ENCODE measurements around the gene NPNT.

The NPNT gene

DNA sequence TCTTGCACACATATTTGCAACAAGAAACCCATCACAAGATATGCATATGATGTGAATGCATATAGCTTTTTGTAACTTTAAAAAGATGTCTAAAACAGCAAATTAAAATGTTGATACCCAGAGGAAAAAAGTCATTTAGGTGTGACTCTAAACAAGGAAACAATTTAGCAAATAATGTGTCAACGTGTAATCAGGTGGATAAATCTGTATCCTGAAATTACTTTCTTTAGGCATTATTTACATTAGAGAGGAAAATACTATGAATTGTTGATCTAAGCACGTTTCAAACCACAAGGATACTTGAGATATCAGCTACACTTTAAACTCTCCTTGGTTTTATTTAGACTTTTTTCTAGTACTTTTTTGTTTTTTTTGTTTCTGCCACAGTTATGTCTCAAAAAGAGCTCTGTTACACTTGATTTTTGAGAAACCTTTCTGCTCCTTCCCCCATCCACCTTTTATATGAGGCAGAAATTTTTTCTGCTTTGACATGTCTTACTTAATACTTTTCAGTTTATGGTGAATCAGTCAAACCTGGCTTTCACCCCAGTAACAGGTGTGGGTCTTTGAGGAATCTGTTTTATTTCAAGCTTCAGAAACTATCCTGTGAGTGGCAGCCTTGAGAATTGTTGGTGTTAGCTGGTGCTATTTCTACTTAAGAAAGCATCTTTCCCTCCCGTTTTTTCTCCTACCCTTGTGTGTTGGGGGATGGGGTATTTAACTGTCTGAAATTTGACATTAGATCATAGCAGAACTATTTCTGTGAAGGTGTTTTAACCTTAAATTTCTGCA lies 1.9 kb downstream of the NPNT start:
- peaks cover 12% of the 10 kb centered on the region for H3K4me1 Mint-ChIP-seq

DNA sequence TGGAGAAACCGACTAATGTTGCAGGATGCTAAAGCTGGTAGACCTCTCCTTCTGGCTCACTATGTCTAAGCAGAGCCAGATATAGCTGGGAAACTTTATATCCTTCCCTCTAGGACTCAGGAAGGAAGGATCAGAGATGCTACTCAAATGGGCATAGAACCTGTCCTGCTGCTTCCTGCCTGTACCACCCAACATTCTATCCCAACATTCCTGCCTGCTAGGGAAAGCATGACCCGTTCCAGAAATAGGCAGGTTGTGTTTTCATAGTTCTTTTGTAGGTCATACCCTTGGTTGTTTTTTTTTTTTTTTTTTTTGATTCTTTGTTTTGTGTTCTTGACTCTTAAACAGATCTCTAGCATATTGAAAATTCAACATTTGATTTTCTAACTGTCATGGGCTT lies 5.3 kb downstream of the NPNT start:
- ATAC-seq (no peak), DNase-seq (no peak)
- Mint-ChIP-seq H3K4me1 (peaks cover 12% of the 10 kb centered on the region), H3K27ac (peak overlapping the region in 1 of 2 donors; percentile 41), H3K4me3 (no peak overlapping the region), H3K9me3 (no peaks in the 10 kb centered on the region), H3K27me3 (peaks cover 62% of the 10 kb centered on the region)

More for the DNA sequence above, 1.9 kb downstream of the NPNT start:
- DNase-seq (no peak), ATAC-seq (no peak)
- H3K27ac Mint-ChIP-seq: no peak overlapping the region
- H3K4me3 Mint-ChIP-seq: peak overlapping the region in 1 of 2 donors; percentile 74
- H3K27me3 Mint-ChIP-seq: peaks cover 80% of the 10 kb centered on the region
- H3K9me3 Mint-ChIP-seq: no peaks in the 10 kb centered on the region

DNA sequence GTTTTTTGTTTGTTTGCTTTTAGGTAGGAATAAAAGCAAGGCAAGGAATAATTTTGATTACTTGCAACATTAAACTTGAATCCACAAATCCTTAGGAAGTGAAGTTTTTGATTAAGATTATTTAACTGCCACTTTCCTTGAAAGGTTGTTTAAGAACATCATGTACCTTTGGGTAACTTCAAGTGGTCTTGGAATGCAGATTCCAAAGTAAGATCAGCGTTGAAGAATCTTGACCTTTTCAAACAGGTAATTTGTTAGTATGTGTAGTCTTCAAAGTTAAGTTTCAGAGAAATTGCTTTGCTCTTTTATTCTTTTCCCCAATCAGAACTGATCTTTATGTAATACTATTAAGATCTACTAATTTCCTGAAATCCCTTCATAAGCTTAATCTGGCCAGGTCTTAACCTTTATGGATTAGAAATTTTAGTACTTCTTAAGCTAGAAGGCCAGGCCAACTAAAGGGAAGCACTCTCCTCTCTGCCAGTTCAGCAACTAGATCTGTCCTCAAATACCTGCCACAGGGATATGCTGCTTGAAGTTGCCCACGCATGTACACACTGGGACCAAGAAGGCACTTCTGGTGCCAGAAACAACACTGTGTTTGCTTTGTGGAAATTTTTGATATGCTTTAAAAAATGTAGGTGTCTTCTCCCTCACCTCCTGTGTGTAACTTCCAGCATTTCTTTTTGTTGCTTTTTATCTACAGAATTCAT lies 7.4 kb downstream of the NPNT start:
- ATAC-seq: no peak
- H3K27ac Mint-ChIP-seq: peak overlapping the region in 1 of 2 donors; percentile 49
- no peak overlapping the region for H3K4me3 Mint-ChIP-seq
- no peak for DNase-seq
- no peaks in the 10 kb centered on the region for H3K4me1 Mint-ChIP-seq
- H3K27me3 Mint-ChIP-seq: peaks cover 49% of the 10 kb centered on the region
- no peaks in the 10 kb centered on the region for H3K9me3 Mint-ChIP-seq

DNA sequence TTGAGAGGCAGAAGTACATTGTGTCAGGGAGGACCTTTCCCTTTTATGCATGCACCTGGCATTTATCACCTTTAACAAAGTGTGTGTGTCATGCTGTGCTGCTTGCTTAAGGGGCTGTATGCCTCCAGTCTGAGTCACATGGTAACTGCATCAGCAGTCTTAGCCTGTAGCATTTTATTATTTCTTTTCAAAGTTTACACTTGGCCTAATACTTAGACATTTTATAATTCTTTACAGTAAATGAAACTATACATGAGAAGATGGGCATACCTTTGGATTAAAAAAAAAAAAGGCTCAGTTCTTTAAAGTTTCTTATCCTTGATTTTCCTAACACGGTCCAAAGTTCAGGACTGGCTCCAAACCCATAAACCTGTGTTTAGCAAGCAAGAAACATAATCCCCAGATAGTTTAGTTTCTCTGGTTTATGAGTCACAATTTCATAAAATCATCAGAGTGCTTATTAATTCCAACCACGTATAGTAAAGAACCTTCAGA lies 14.6 kb downstream of the NPNT start:
- no peak for DNase-seq
- no peak overlapping the region for H3K4me3 Mint-ChIP-seq
- no peaks in the 10 kb centered on the region for H3K9me3 Mint-ChIP-seq
- H3K27me3 Mint-ChIP-seq: peaks cover 9% of the 10 kb centered on the region
- H3K27ac Mint-ChIP-seq: no peak overlapping the region
- ATAC-seq: no peak
- H3K4me1 Mint-ChIP-seq: no peaks in the 10 kb centered on the region

DNA sequence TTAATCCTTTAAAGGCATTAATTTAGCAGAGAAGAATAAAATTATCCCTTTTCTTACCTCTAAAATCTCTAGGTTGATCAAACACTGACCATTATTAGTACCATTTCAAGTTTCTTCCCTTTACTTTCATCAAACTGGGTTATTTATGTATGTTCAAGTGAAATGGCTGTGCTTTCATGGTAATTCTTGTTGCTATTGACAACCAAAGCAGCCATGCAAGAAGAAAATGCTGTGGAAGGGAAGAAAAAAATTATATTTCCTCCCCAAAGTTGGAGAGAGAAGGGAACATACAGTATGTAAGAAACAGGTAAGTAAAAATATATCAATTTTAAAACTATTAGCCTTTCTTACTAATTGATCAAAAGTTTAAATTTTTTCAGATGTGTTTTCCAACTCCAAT lies 16.2 kb downstream of the NPNT start:
- H3K9me3 Mint-ChIP-seq: no peaks in the 10 kb centered on the region
- H3K4me3 Mint-ChIP-seq: no peak overlapping the region
- peaks cover 5% of the 10 kb centered on the region for H3K27me3 Mint-ChIP-seq
- ATAC-seq (no peak), DNase-seq (no peak)
- H3K4me1 Mint-ChIP-seq: no peaks in the 10 kb centered on the region
- no peak overlapping the region for H3K27ac Mint-ChIP-seq

DNA sequence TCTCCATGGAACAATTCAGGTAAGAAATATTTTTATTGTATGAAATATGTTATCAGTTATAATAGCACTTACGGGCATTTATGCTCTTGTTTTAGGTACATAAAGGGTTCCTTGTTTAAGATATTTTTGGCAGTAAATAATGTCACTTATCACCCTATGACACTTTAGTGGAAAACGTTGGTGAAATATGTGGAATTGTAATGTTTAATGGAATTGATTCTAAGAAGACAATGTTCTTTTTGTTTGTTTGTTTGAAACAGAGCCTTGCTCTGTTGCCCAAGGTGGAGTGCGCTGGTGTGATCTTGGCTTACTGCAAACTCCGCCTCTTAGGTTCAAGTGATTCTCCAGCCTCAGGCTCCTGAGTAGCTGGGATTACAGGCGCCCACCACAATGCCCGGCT lies 17.4 kb downstream of the NPNT start:
- H3K4me1 Mint-ChIP-seq: no peaks in the 10 kb centered on the region
- ATAC-seq (no peak), DNase-seq (no peak)
- no peaks in the 10 kb centered on the region for H3K9me3 Mint-ChIP-seq
- no peak overlapping the region for H3K27ac Mint-ChIP-seq
- no peaks in the 10 kb centered on the region for H3K27me3 Mint-ChIP-seq
- no peak overlapping the region for H3K4me3 Mint-ChIP-seq

DNA sequence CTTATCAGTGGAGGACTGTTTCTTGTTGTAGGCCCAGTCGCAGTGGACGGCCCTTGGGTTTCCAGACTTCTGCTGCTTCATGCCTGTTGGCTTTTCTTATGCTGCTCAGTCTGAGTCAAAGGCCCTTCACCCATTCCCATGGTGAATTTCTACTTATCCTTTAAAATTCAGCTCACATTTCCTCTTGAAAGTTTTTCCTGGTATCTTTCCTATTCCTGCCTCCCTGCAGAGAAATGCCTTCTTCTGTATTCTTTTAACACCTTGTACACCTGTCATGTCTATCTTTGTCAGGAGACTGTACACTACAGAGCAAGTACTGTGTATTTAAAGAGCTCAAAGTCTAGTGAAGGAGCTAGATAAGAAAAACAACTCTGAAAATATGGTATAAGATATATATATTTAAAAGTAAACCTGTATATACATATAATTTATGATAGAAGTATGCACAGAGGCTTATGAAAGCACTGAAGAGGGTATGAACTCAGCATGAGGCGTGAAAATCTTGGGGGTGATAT lies 22.0 kb downstream of the NPNT start:
- H3K9me3 Mint-ChIP-seq: no peaks in the 10 kb centered on the region
- DNase-seq (no peak), ATAC-seq (no peak)
- H3K27me3 Mint-ChIP-seq: no peaks in the 10 kb centered on the region
- H3K4me1 Mint-ChIP-seq: no peaks in the 10 kb centered on the region
- no peak overlapping the region for H3K4me3 Mint-ChIP-seq
- no peak overlapping the region for H3K27ac Mint-ChIP-seq

DNA sequence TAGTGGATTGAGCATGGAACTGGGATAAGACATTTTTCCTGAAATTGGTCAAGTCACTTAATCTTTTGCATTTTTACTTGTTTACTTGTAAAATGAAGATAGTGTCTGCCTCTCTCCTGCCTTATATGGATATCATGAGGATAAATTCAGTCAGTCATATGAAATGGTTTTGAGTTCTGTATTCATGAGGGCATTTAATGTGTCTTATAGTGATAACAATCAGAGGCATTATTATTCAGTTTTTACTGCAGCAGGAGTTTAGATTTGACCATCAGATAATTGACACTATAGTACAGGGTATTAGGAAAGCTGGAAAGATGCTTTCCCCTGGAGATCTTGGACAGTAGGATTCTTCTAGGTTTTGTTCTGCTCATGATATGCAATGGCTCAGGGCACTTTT lies 26.0 kb downstream of the NPNT start:
- no peaks in the 10 kb centered on the region for H3K27me3 Mint-ChIP-seq
- no peaks in the 10 kb centered on the region for H3K9me3 Mint-ChIP-seq
- H3K4me1 Mint-ChIP-seq: no peaks in the 10 kb centered on the region
- no peak overlapping the region for H3K4me3 Mint-ChIP-seq
- ATAC-seq: no peak
- H3K27ac Mint-ChIP-seq: no peak overlapping the region
- no peak for DNase-seq

DNA sequence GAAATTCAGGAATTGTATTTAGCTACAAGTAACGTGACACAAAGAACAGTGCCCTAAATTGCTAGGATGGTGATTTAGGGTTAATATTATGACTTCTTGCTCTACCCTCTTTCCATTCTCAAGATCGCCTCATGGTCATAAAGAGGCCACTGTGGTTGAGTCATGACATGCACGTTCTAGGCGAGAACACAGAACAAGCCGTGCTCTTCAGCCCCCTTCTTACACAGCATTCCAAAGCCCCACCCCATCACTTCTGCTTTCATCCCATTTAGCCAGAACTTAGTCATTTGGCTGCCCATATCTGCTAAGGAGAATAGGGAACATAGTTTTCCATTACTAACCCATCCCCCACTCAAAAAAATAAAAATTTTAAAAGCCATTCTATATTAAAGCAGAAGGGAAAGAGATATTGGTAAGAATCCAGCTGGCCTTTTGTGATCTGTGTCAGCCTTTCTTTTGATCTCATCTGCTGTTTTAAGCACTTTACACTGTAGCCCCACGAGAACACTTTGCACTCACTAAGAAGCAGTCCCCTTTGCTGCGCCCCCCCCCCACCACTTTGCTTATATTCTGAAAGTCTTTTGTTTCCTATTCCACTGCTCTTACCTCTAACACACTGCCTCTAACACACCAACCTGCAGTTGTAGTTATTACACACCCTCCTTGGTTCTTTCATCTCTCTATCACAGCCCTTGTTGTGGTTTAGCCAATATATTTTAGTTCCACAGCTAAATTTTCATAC lies 28.4 kb downstream of the NPNT start:
- Mint-ChIP-seq H3K27me3 (no peaks in the 10 kb centered on the region), H3K27ac (no peak overlapping the region), H3K9me3 (no peaks in the 10 kb centered on the region), H3K4me1 (no peaks in the 10 kb centered on the region), H3K4me3 (no peak overlapping the region)
- ATAC-seq (no peak), DNase-seq (no peak)

DNA sequence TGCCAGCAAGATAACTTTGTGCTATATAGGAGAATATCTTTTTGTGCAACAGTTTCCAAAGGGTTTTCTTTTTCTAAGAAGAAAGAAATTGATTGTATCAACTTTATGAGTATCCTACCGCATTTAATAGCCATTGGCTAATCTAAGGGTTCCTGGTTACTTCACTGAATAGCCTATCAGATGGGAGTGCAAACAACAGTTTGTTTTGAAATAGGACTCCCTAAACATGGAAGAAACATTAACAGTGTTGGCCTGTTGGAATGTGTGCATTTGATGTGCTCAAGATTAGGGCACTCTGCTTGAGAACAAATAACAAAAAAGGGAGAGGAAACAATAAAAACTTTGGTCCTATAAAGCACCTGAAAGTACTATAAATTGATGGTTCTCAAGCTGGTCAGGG lies 29.1 kb downstream of the NPNT start:
- ATAC-seq (no peak), DNase-seq (no peak)
- Mint-ChIP-seq H3K9me3 (no peaks in the 10 kb centered on the region), H3K27ac (no peak overlapping the region), H3K27me3 (peaks cover 4% of the 10 kb centered on the region), H3K4me3 (no peak overlapping the region), H3K4me1 (no peaks in the 10 kb centered on the region)

DNA sequence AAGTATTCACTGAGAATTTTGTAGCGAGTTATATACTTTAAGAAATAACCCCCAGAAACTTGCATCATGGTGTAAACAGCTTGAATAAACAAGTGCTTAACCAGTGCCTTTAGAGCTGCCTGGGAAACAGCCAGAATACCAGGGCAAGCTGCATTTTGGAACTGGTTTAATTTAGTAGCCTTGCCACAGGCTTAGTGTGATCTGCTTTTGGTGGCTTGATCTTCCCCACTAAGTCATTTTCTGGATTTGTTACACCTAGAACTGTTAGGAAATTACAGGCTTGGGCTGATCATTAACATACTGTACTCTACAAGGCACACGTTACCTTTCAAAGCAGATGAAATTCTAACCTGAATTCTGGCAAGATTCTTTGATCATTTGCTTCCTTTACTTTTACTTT lies 35.4 kb downstream of the NPNT start:
- Mint-ChIP-seq H3K4me3 (no peak overlapping the region), H3K4me1 (no peaks in the 10 kb centered on the region), H3K27ac (no peak overlapping the region), H3K27me3 (peaks cover 6% of the 10 kb centered on the region), H3K9me3 (no peaks in the 10 kb centered on the region)
- ATAC-seq (no peak), DNase-seq (no peak)

DNA sequence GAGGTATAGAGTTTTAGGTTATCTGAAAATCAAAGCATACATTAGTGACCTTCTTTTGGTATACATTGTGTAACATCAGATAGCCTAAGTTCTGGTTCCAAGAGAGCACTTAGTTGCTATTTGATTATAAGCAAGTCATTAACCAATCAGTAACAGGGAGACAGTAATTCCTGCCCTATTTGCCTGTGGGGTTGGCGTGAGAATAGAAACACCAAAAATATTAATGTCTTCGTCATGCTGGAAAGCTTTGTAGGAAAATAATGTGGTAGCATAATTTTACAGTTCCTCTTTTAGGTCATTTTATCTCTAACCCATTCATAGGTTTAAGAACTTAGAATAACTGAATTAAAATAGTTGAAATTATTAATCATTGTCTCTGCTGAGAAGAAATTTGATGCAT lies 37.8 kb downstream of the NPNT start:
- Mint-ChIP-seq H3K27ac (no peak overlapping the region), H3K27me3 (peaks cover 6% of the 10 kb centered on the region), H3K4me1 (no peaks in the 10 kb centered on the region), H3K4me3 (no peak overlapping the region), H3K9me3 (no peaks in the 10 kb centered on the region)
- no peak for DNase-seq
- no peak for ATAC-seq

DNA sequence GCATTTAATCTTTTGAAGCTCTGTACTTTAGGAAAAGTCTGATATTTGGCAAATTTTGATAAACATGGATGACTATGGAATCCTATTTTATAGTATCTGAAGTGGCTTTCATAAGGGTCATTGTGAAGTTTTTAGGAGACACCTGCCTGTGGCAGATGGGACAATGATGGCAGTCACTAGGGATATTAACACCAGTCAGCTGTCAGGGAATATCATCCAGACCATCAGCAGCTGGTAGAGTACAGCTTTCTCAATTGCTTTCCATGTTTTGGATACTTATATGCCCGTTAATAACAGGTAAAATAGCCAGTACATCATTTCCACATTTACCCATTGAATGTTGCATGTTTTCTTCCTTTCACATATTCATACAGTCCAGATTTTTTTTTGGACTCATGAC lies 39.1 kb downstream of the NPNT start:
- Mint-ChIP-seq H3K9me3 (no peaks in the 10 kb centered on the region), H3K4me3 (no peak overlapping the region), H3K27me3 (peaks cover 2% of the 10 kb centered on the region), H3K27ac (no peak overlapping the region), H3K4me1 (no peaks in the 10 kb centered on the region)
- ATAC-seq (no peak), DNase-seq (no peak)

DNA sequence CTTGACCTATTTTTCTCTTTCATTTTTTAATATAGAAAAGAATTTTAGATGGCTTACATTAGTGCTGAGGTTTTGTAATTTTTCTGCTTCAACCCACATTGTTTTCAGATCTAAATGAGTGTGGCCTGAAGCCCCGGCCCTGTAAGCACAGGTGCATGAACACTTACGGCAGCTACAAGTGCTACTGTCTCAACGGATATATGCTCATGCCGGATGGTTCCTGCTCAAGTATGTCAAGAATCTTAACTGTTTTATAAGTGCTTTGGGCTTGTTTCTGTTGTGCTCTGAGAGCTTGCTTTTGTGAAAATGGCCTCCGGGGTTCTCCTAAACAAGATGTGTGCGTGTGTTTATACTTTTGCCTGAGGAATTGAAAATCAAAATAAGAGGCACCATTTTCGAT lies 41.6 kb downstream of the NPNT start:
- Mint-ChIP-seq H3K27ac (no peak overlapping the region), H3K4me1 (no peaks in the 10 kb centered on the region), H3K4me3 (no peak overlapping the region), H3K9me3 (no peaks in the 10 kb centered on the region), H3K27me3 (no peaks in the 10 kb centered on the region)
- no peak for DNase-seq
- ATAC-seq: no peak

DNA sequence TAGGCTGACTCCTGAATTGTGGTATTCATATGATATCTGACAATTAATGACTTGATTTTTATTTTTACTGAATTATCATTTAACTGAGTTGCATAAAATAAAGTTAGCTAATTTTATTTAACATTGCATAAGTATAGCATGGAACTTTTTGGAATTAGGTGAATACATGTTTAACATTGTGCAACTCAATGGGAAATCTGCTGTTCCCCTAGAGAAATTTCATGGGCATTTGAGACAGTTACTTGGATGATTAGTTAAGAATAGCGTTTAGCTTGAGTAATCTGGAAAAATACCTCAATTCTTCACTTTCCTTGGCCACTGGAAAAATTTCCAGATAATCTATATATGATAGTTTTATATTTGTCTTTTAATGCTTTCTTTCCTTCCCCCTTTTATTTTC lies 42.5 kb downstream of the NPNT start:
- Mint-ChIP-seq H3K9me3 (no peaks in the 10 kb centered on the region), H3K27ac (no peak overlapping the region), H3K4me1 (no peaks in the 10 kb centered on the region), H3K4me3 (no peak overlapping the region), H3K27me3 (no peaks in the 10 kb centered on the region)
- DNase-seq: no peak
- ATAC-seq: no peak

DNA sequence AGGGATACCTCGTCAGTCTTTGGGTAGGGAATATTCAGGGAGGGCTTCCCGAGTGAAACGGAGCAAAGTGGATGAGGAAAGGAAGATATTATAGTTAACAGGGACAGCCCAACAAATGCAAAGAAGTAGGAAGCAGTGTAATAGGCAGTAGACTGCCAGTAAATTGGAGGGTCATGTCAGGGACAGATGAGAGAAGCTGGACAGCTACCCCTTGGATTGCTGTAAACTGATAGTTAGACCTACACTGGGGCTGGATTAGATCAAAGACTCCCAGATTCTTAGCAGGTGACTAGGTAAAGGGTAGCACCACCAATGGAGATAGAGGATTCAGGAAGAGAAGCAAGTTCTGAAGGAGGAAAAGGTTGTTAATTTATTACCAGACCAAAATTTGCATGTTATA lies 48.0 kb downstream of the NPNT start:
- ATAC-seq (no peak), DNase-seq (no peak)
- no peaks in the 10 kb centered on the region for H3K27me3 Mint-ChIP-seq
- peaks cover 0 to 6% of the 10 kb centered on the region in 2 donors for H3K9me3 Mint-ChIP-seq
- H3K4me3 Mint-ChIP-seq: no peak overlapping the region
- no peaks in the 10 kb centered on the region for H3K4me1 Mint-ChIP-seq
- no peak overlapping the region for H3K27ac Mint-ChIP-seq
